ENCODE measurements around the gene CEBPB. TPM values are rescaled to one million over a fixed set of nuclear protein-coding genes. Genes with fewer than 3 reads are reported as not detected.

The CEBPB gene
- total RNA-seq, 1 experiment from 2014 or later: 22.6 TPM

- H2BK5ac ChIP-seq (ENCODE audit: insufficient read length, low read length): no peak overlapping the region
- H3K36me3 Mint-ChIP-seq (ENCODE audit: insufficient read depth in 1 of 3, low read depth in 3 of 3): no peaks in the 10 kb centered on the region
- no peak overlapping the region for H3K23ac ChIP-seq (ENCODE audit: insufficient read length, low read depth, low read length)
- no peak overlapping the region for H4K5ac ChIP-seq (ENCODE audit: insufficient read length, low read depth, low read length)
- H3K4ac ChIP-seq (ENCODE audit: low read depth, low read length): no peak overlapping the region
- H3K4me1 ChIP-seq (ENCODE audit: insufficient read depth, low read length): no peaks in the 10 kb centered on the region; the same call in 1 of the 2 replicates
- H2AK5ac ChIP-seq (ENCODE audit: insufficient read length, low read length): no peak overlapping the region
- H3K79me1 ChIP-seq (ENCODE audit: insufficient read depth, low read depth, low read length, poor library complexity, severe bottlenecking): no peaks in the 10 kb centered on the region
- H3K27ac ChIP-seq (ENCODE audit: insufficient read length, low read depth, low read length): no peak overlapping the region
- peaks cover 15 to 29% of the 10 kb centered on the region in 2 experiments for H3K4me1 Mint-ChIP-seq
- H2AFZ ChIP-seq (ENCODE audit: low read length): no peak overlapping the region
- H4K8ac ChIP-seq (replicated peaks; ENCODE audit: insufficient read length, low read depth, low read length): no peak overlapping the region
- no peaks in the 10 kb centered on the region for H4K20me1 ChIP-seq (ENCODE audit: control insufficient read depth, insufficient read depth, insufficient read length)
- H2BK12ac ChIP-seq (ENCODE audit: insufficient read length, low read depth, low read length): no peak overlapping the region
- H3K27me3 Mint-ChIP-seq (ENCODE audit: low read depth): peaks cover 2% of the 10 kb centered on the region; the same call in 1 of the 2 replicates
- H3K9ac ChIP-seq (ENCODE audit: extremely low read depth, insufficient read length, low read length): no peak overlapping the region
- no peaks in the 10 kb centered on the region for H3K9me3 ChIP-seq (ENCODE audit: control insufficient read depth, low read depth, low read length)
- H2BK15ac ChIP-seq (ENCODE audit: low read depth, low read length): no peak overlapping the region
- H3T11ph ChIP-seq (ENCODE audit: low read length): no peak overlapping the region
- DNase-seq: no peak
- no peaks in the 10 kb centered on the region; a peak in 1 of 5 replicates for H3K9me3 Mint-ChIP-seq
- H3K4me2 ChIP-seq (ENCODE audit: insufficient read depth, insufficient read length, low read length): no peak overlapping the region
- H3K27ac Mint-ChIP-seq: peak overlapping the region in 1 of 3 experiments; percentile 8; a peak in 1 of 7 replicates
- no peak overlapping the region for H2BK20ac ChIP-seq (ENCODE audit: low read depth, low read length, poor library complexity, severe bottlenecking)
- H3K23me2 ChIP-seq (ENCODE audit: insufficient read length, low read depth, low read length, poor library complexity, severe bottlenecking): no peaks in the 10 kb centered on the region
- no peak overlapping the region for H3K18ac ChIP-seq (ENCODE audit: insufficient read length, low read depth, low read length)
- no CpG with 5 or more reads among the region's 4 CpGs for WGBS (ENCODE audit: extremely low coverage, insufficient read length, low lambda C conversion rate)
- no peak overlapping the region for H2BK120ac ChIP-seq (ENCODE audit: low read depth, low read length, poor library complexity, severe bottlenecking)
- H3K14ac ChIP-seq (ENCODE audit: insufficient read depth, low read length): no peak overlapping the region
- H3K27me3 ChIP-seq (ENCODE audit: insufficient read depth, low read length): no peaks in the 10 kb centered on the region
- H3K4me3 Mint-ChIP-seq: no peak overlapping the region
- TF ChIP-seq CTCF (conservative IDR thresholded peaks at IDR 0.05): no peak
- H3K56ac ChIP-seq (ENCODE audit: insufficient read length, low read depth, low read length): no peak overlapping the region
- H4K91ac ChIP-seq (ENCODE audit: insufficient read length, low read depth, low read length): no peak overlapping the region
- H3K79me2 ChIP-seq (ENCODE audit: insufficient read depth, low read length): no peaks in the 10 kb centered on the region
Observed at GRCh38 chr20:50216543-50217206, 26.0 kb downstream of the CEBPB start.
